ENCODE measurements around the gene ASS1.

DNA sequence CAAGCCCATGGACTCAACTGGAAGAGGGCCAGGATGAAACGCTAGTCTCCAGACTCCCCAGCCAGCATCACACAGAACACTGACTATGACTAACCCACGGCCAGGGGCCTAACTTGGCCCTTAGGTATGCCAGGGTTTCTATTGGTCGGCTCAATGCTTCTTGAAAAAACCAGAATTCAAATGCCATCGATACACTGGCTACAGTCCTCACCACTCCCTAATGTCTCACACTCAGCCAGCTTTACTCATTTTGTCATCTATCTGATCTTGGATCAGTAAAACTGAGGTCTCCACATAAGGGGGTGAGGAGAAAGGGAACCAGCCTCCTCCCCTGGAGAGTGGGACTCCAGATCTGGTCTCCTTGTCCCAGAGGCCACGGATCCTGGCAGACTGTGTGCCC is 75.2 kb downstream of the ASS1 start:
- TF ChIP-seq, protein P1, sequence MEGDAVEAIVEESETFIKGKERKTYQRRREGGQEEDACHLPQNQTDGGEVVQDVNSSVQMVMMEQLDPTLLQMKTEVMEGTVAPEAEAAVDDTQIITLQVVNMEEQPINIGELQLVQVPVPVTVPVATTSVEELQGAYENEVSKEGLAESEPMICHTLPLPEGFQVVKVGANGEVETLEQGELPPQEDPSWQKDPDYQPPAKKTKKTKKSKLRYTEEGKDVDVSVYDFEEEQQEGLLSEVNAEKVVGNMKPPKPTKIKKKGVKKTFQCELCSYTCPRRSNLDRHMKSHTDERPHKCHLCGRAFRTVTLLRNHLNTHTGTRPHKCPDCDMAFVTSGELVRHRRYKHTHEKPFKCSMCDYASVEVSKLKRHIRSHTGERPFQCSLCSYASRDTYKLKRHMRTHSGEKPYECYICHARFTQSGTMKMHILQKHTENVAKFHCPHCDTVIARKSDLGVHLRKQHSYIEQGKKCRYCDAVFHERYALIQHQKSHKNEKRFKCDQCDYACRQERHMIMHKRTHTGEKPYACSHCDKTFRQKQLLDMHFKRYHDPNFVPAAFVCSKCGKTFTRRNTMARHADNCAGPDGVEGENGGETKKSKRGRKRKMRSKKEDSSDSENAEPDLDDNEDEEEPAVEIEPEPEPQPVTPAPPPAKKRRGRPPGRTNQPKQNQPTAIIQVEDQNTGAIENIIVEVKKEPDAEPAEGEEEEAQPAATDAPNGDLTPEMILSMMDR (IDR thresholded peaks at IDR 0.05), result no peak
- no peak for TF ChIP-seq POLR2A (IDR thresholded peaks at IDR 0.05)

Measured in thyroid gland (tissue), 4 donors.